Smooth muscle cell (in vitro differentiated cells): ENCODE measurements around the gene PRDM8. TPM values are rescaled to one million over a fixed set of nuclear protein-coding genes. Genes with fewer than 3 reads are reported as not detected.

ENCODE experiments used
- DNase-seq: peaks from one replicate; lab custom pipeline; 2025; ENCODE audit not compliant: unreplicated experiment; lab: John Stamatoyannopoulos, UW
- H2AFZ ChIP-seq: fragments of 200-600 bp; sonication (generic); 2 replicates; pipeline ENCODE4 v1.6.0; 2016; ENCODE audit warnings: antibody characterized with exemption, low read depth, mild to moderate bottlenecking
- H3F3A ChIP-seq: fragments of 200-600 bp; sonication (generic); 2 replicates; pipeline ENCODE4 v1.6.0; 2017; ENCODE audit warnings: antibody characterized with exemption, low read depth
- H3K27ac ChIP-seq: fragments of 200-600 bp; sonication (generic); 2 replicates; pipeline ENCODE4 v1.5.1; 2016; ENCODE audit warnings: low read depth, mild to moderate bottlenecking
- H3K27me3 ChIP-seq: fragments of 200-600 bp; sonication (generic); 2 replicates; pipeline ENCODE4 v1.6.1; 2016; ENCODE audit warnings: low read depth, mild to moderate bottlenecking
- H3K36me3 ChIP-seq: fragments of 200-600 bp; sonication (generic); 2 replicates; pipeline ENCODE4 v1.5.1; 2016; ENCODE audit warnings: low read depth
- H3K4me1 ChIP-seq: fragments of 200-600 bp; sonication (generic); 2 replicates; pipeline ENCODE4 v1.5.1; 2016; ENCODE audit warnings: low read depth
- H3K4me2 ChIP-seq: fragments of 200-600 bp; sonication (generic); 2 replicates; pipeline ENCODE4 v1.6.0; 2016; ENCODE audit warnings: mild to moderate bottlenecking
- H3K4me3 ChIP-seq: fragments of 200-600 bp; sonication (generic); 2 replicates; pipeline ENCODE4 v1.5.1; 2016; ENCODE audit warnings: mild to moderate bottlenecking
- H3K79me2 ChIP-seq: fragments of 200-600 bp; sonication (generic); 2 replicates; pipeline ENCODE4 v1.6.0; 2016; ENCODE audit warnings: low read depth, mild to moderate bottlenecking
- H3K9ac ChIP-seq: fragments of 200-600 bp; sonication (generic); 2 replicates; pipeline ENCODE4 v1.6.0; 2016; ENCODE audit warnings: low read depth
- H3K9me3 ChIP-seq: fragments of 200-600 bp; sonication (generic); replicated peaks from 2 replicates; pipeline ENCODE4 v1.5.1; 2016; ENCODE audit warnings: low read depth
- H4K20me1 ChIP-seq: fragments of 200-600 bp; sonication (generic); 2 replicates; pipeline ENCODE4 v1.6.0; 2016; ENCODE audit warnings: low read depth
- CTCF ChIP-seq: fragments of 200-600 bp; sonication (generic); IDR thresholded peaks from 2 replicates; pipeline ENCODE4 v1.5.1; 2017; ENCODE audit warnings: borderline replicate concordance, mild to moderate bottlenecking, antibody characterized with exemption; ENCODE audit not compliant: insufficient read depth, poor library complexity, severe bottlenecking
- whole genome bisulfite sequencing: methylation state at CpG from one replicate; pipeline ENCODE4 v1.1.7; 2016; ENCODE audit warnings: low lambda C conversion rate; 5-methylcytosine and 5-hydroxymethylcytosine counted together
- polyA plus RNA-seq: library from polyadenylated mRNA; unstranded; fragments of >200 nt; fragmentation: Nextera tagmentation; extraction: Ambion mirVana; gene quantifications from 2 replicates; pipeline ENCODE4 v1.2.1, GENCODE V29; 2016
- total RNA-seq: library from RNA; depleted of rRNA; stranded (reverse); fragments of >200 nt; gene quantifications from 2 replicates; pipeline ENCODE4 v1.2.3, GENCODE V29; 2014

The PRDM8 gene
- total and polyA plus RNA-seq, 2 experiments from 2014 or later = 0.09 to 0.15 TPM

GRCh38 chr4:80186676-80187075 lies 10.6 kb upstream of the PRDM8 start:
- no peak for TF ChIP-seq CTCF
- Histone ChIP-seq H3K4me1 (peaks cover 15% of the 10 kb centered on the region), H4K20me1 (no peaks in the 10 kb centered on the region), H2AFZ (no peak overlapping the region), H3F3A (no peaks in the 10 kb centered on the region), H3K27ac (no peak overlapping the region), H3K27me3 (peaks cover 100% of the 10 kb centered on the region), H3K4me2 (no peak overlapping the region), H3K9ac (no peak overlapping the region), H3K79me2 (no peaks in the 10 kb centered on the region), H3K4me3 (no peak overlapping the region), H3K9me3 (no peaks in the 10 kb centered on the region), H3K36me3 (no peaks in the 10 kb centered on the region)
- 35% methylated on average over 5 of the region's 5 CpGs for WGBS
- DNase-seq = no peak

- Histone ChIP-seq H3K27me3 (peaks cover 99% of the 10 kb centered on the region), H3K79me2 (no peaks in the 10 kb centered on the region), H3K4me2 (no peak overlapping the region), H3K4me1 (peaks cover 15% of the 10 kb centered on the region), H3F3A (no peaks in the 10 kb centered on the region), H2AFZ (no peak overlapping the region), H3K27ac (no peak overlapping the region), H3K4me3 (no peak overlapping the region), H3K9me3 (no peaks in the 10 kb centered on the region), H4K20me1 (no peaks in the 10 kb centered on the region), H3K36me3 (no peaks in the 10 kb centered on the region), H3K9ac (no peak overlapping the region)
- DNase-seq = no peak
- 64% methylated on average over 4 of the region's 4 CpGs for WGBS
- TF ChIP-seq CTCF = no peak
Measured at GRCh38 chr4:80187677-80188076, 9.6 kb upstream of the PRDM8 start.

GRCh38 chr4:80188457-80188800 lies 8.9 kb upstream of the PRDM8 start:
- no peaks in the 10 kb centered on the region for H4K20me1 ChIP-seq

More at GRCh38 chr4:80188457-80188800, 8.9 kb upstream of the PRDM8 start:
- DNase-seq = no peak
- Histone ChIP-seq H3K9me3 (no peaks in the 10 kb centered on the region), H3K4me2 (no peak overlapping the region), H3K36me3 (no peaks in the 10 kb centered on the region), H3K27me3 (peaks cover 95% of the 10 kb centered on the region), H3F3A (no peaks in the 10 kb centered on the region), H3K27ac (no peak overlapping the region), H3K4me3 (no peak overlapping the region), H3K4me1 (peaks cover 15% of the 10 kb centered on the region), H3K79me2 (no peaks in the 10 kb centered on the region), H2AFZ (no peak overlapping the region), H3K9ac (no peak overlapping the region)
- TF ChIP-seq CTCF = no peak
- WGBS = 26% methylated on average over 11 of the region's 11 CpGs
